ENCODE measurements around the gene UBA3.
A peak's percentile ranks its signal among the peaks of the same experiment; 100 is the strongest.

Gene UBA3

DNA sequence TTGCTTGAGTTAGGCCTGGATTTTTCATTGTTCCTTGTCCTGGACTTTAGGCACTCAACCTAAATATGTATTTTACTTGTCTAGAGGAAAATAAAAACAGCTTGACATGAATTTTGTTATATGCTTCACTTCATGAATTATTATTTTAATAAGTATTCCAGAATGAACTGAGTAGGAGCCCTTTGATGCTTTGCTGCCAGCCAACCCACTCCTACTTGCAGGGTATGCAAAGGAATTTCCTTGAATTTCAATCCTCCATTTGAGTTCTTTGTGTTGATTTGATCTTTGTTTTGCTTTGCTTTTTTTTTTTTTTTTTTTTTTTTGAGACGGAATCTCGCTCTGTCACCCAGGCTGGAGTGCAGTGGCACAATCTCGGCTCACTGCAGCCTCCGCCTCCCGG is 16.1 kb upstream of the UBA3 start:
- DNase-seq (ENCODE audit: low spot score), result no peak
- no peak for ATAC-seq (ENCODE audit: low read depth)
- TF ChIP-seq, protein P1, sequence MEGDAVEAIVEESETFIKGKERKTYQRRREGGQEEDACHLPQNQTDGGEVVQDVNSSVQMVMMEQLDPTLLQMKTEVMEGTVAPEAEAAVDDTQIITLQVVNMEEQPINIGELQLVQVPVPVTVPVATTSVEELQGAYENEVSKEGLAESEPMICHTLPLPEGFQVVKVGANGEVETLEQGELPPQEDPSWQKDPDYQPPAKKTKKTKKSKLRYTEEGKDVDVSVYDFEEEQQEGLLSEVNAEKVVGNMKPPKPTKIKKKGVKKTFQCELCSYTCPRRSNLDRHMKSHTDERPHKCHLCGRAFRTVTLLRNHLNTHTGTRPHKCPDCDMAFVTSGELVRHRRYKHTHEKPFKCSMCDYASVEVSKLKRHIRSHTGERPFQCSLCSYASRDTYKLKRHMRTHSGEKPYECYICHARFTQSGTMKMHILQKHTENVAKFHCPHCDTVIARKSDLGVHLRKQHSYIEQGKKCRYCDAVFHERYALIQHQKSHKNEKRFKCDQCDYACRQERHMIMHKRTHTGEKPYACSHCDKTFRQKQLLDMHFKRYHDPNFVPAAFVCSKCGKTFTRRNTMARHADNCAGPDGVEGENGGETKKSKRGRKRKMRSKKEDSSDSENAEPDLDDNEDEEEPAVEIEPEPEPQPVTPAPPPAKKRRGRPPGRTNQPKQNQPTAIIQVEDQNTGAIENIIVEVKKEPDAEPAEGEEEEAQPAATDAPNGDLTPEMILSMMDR (IDR thresholded peaks at IDR 0.05; ENCODE audit: poor library complexity, severe bottlenecking), result no peak
- Histone ChIP-seq H3K4me3 (ENCODE audit: severe bottlenecking) (no peak overlapping the region), H3K27me3 (ENCODE audit: insufficient read depth, poor library complexity, severe bottlenecking) (no peaks in the 10 kb centered on the region), H3K9me3 (ENCODE audit: severe bottlenecking) (no peaks in the 10 kb centered on the region), H3K36me3 (ENCODE audit: low read depth) (peaks cover 28% of the 10 kb centered on the region), H3K27ac (ENCODE audit: poor library complexity, severe bottlenecking) (no peak overlapping the region), H3K4me1 (ENCODE audit: insufficient read depth, poor library complexity, severe bottlenecking) (peaks cover 13% of the 10 kb centered on the region)

DNA sequence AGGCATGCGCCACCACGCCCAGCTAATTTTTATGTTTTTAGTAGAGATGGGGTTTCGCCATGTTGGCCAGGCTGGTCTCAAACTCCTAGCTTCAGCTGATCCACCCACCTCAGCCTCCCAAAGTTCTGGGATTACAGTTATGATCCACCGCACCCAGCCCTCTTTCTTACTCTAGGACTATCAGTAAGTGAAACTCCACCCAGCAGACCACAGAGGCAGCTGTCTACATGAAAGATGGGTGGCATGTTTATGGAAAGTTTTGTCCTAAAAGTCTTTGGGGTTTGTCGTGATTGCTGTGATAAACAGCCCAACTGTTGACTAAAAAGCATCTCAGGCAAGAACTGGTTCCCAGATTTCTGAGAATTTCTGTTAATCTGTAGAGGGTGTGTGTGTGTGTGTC is 15.5 kb upstream of the UBA3 start:
- Histone ChIP-seq H3K27ac (ENCODE audit: poor library complexity, severe bottlenecking) (no peak overlapping the region), H3K4me3 (ENCODE audit: severe bottlenecking) (no peak overlapping the region), H3K27me3 (ENCODE audit: insufficient read depth, poor library complexity, severe bottlenecking) (no peaks in the 10 kb centered on the region), H3K36me3 (ENCODE audit: low read depth) (peaks cover 33% of the 10 kb centered on the region), H3K4me1 (ENCODE audit: insufficient read depth, poor library complexity, severe bottlenecking) (peaks cover 18% of the 10 kb centered on the region), H3K9me3 (ENCODE audit: severe bottlenecking) (no peaks in the 10 kb centered on the region)
- no peak for ATAC-seq (ENCODE audit: low read depth)
- DNase-seq (ENCODE audit: low spot score), result no peak
- TF ChIP-seq, protein P1 (IDR thresholded peaks at IDR 0.05; ENCODE audit: poor library complexity, severe bottlenecking), result no peak

DNA sequence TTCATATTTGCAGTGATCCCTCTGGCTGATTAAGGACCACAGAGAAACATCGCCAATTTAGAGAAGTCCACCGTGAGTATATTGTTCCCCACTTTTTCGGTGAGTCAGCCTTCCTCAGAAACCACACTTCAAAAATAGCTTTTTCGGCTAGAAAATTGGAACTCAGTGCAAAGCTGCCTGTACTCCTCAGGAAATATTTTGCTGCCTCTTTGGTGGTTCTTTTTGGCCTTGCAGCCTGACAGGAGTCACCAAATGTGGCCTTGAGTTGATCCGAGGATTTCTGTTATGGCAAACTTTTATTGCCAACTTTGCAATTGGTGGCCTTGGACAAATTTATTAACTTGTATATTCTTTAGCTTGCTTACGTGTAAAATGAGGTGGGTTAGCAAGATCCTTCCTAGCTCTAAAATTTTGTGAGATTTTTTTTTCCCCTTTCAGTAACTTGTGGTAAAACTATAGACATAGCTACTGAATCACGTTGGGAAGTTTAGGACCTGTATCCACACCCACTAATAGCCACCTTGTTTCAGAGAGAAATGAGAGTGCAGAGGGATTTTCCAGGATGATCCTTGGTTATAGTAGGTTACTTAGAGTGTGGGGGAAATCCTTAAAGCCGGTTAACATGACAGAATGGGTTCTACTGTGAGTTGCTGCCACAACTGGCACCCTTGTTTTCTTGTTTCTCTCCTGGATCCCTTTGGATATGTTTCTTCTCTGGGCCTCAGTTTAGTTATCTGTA is 14.5 kb upstream of the UBA3 start:
- H3K27ac ChIP-seq (ENCODE audit: poor library complexity, severe bottlenecking), result no peak overlapping the region
- DNase-seq (ENCODE audit: low spot score) (no peak), ATAC-seq (ENCODE audit: low read depth) (no peak)
- peaks cover 29% of the 10 kb centered on the region for H3K36me3 ChIP-seq (ENCODE audit: low read depth)
- no peak overlapping the region for H3K4me3 ChIP-seq (ENCODE audit: severe bottlenecking)
- no peaks in the 10 kb centered on the region for H3K9me3 ChIP-seq (ENCODE audit: severe bottlenecking)
- peaks cover 26% of the 10 kb centered on the region for H3K4me1 ChIP-seq (ENCODE audit: insufficient read depth, poor library complexity, severe bottlenecking)
- no peaks in the 10 kb centered on the region for H3K27me3 ChIP-seq (ENCODE audit: insufficient read depth, poor library complexity, severe bottlenecking)
- TF ChIP-seq, protein P1 (IDR thresholded peaks at IDR 0.05; ENCODE audit: poor library complexity, severe bottlenecking), result no peak

DNA sequence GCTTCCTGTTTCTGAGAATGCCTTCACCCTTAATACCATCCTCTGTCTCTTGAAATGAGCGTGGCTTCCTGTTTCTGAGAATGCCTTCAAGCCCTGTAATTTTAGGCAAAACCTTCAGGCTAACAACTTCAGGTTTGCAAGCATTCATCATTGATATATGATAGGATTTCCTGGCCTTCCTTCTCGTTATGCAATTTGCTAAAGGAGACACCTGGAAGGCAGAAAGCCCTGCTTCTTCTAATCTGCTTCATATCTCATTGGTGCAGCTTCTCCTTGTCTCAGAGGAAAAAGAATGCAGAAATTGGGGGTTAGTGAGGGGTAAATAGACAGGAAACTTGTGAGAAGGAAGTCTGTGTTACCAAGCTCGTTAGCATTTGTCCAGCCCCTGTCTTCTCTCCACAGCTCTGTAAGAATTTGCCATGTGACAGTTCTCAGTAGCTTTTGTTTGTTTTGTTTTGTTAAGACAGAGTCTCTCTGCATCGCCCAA is 11.9 kb upstream of the UBA3 start:
- no peak for DNase-seq (ENCODE audit: low spot score)
- TF ChIP-seq, protein P1 (IDR thresholded peaks at IDR 0.05; ENCODE audit: poor library complexity, severe bottlenecking), result no peak
- Histone ChIP-seq H3K4me3 (ENCODE audit: severe bottlenecking) (no peak overlapping the region), H3K4me1 (ENCODE audit: insufficient read depth, poor library complexity, severe bottlenecking) (peaks cover 46% of the 10 kb centered on the region), H3K27me3 (ENCODE audit: insufficient read depth, poor library complexity, severe bottlenecking) (no peaks in the 10 kb centered on the region), H3K36me3 (ENCODE audit: low read depth) (peaks cover 40% of the 10 kb centered on the region), H3K27ac (ENCODE audit: poor library complexity, severe bottlenecking) (peak overlapping the region; percentile 94), H3K9me3 (ENCODE audit: severe bottlenecking) (no peaks in the 10 kb centered on the region)
- 0 out of 3 replicates have a peak, but pooled peaks have one; percentile 16 for ATAC-seq (ENCODE audit: low read depth)
